Adipose tissue (tissue), 3 donors: Measurements from ENCODE around the gene ETFBKMT. TPM values are rescaled to one million over a fixed set of nuclear protein-coding genes. Genes with fewer than 3 reads are reported as not detected.

Experiments used
- H3K27ac ChIP-seq: one replicate; pipeline ENCODE4 v1.5.1; 2013; ENCODE audit warnings: low read depth, low read length
- WGBS, 3 donors: extraction: QIAGEN DNeasy Blood & Tissue Kit; methylation state at CpG; one replicate each; pipeline ENCODE4 v1.1.7; 2013; 5-methylcytosine and 5-hydroxymethylcytosine counted together
- polyA plus RNA-seq, 3 donors: library from polyadenylated mRNA; stranded (reverse); fragments of 200-250 nt; gene quantifications; one replicate each; pipeline ENCODE4 v1.2.3, GENCODE V29; 2013
- donor health status: healthy with polysubstance abuse.
- donor health status: Bipolar disorder and iron deficiency.
- donor health status: healthy.

The ETFBKMT gene, protein sequence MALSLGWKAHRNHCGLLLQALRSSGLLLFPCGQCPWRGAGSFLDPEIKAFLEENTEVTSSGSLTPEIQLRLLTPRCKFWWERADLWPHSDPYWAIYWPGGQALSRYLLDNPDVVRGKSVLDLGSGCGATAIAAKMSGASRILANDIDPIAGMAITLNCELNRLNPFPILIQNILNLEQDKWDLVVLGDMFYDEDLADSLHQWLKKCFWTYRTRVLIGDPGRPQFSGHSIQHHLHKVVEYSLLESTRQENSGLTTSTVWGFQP
- 1 to 10 TPM; 1.0 to 3.4 (median 2.1) TPM for polyA plus RNA-seq

- 2 to 4% (median 2%) methylated on average over 46 to 47 of the region's 47 CpGs for WGBS, 3 donors
Measured at GRCh38 chr12:31659087-31659942, at the start of gene ETFBKMT. TSS of gene ETFBKMT (plus strand) at chr12:31659688. CDS start at chr12:31661954, 2,266 bp downstream.

DNA sequence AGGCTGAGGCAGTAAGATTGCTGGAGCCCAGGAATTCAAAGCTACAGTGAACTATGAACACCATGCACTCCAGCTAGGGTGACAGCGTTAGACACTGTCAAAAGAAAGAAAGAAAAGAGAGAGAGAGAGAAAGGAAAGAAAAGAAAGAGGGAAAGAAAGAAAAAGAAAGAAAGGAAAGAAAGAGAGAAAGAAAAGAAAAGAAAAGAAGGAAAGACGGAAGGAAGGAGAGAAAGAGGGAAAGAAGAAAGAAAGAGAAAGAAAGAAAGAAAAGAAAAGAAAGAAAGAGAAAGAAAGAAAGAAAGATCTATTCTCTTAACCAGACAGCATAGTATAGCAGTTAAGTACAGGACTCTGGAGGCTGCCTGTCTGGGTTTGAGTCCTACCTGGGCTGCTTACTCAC, 46.7 kb upstream of the ETFBKMT start:
- no peak overlapping the region for H3K27ac ChIP-seq
- 87 to 91% (median 88%) methylated on average over 2 of the region's 2 CpGs for WGBS, 3 donors

More at GRCh38 chr12:31659087-31659942, at the start of gene ETFBKMT:
- peak within 1 kb of the TSS; percentile 30 for H3K27ac ChIP-seq

DNA sequence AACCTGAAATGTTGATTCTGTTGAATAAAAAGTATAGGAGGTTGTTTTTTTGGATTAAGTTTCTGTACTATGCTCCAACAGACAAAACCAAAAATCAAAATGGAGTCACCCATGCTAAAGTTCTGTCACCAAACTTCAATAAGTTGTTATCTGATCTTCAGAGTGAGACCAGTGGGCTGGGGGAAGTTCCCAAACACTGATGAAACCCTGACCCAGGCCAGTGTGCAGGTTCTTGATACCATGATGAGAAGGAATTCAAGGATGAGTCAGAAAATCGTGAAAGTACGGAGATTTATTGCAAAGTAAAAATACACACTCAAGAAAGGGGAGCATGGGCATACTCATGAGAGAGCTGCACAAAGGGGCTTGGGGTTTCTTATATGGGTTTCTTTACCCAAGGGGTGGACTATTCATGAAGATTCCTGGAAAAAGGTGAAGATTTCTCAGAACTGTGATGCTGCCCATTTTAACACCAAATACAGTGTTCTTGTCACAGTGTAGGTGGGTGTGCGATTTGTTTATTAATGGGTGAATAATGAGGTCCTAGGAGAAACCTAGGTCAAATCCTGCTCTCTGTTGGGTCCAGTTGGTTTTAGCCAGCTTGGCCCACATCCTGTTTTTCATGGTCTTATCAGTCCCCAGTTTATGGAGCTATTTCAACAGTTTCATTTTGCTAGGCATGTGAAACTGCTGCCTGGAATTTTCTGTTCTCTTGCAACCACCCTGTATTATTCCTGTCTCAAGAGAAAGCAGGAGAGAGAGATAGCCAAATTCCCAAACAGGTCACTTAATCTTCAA, 41.1 kb upstream of the ETFBKMT start:
- 81 to 93% (median 89%) methylated on average over 3 of the region's 3 CpGs for WGBS, 3 donors
- H3K27ac ChIP-seq, result no peak overlapping the region

GRCh38 chr12:31620311-31620710, 39.2 kb upstream of the ETFBKMT start:
- WGBS, 3 donors, result 67 to 100% (median 94%) methylated on average over 2 of the region's 2 CpGs
- no peak overlapping the region for H3K27ac ChIP-seq

DNA sequence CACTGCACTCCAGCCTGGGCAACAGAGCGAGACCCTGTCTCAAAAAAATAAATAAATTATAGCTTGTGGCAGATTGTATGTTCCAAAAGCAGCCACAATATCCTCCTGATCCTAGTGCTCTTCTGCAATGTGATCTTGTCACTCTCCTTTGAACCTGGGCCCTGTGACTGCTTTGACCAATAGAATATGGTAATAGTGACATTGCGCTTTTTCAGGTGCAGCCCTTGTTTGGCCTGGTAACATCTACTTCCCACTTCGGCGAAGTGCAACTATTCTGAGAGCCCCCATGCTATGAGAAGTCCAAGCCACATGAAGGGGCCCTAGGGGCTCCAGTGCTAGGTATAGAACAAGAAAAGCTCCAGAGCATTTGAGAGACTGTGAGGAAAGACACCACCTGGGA, 37.5 kb upstream of the ETFBKMT start:
- no peak overlapping the region for H3K27ac ChIP-seq
- WGBS, 3 donors, result 85 to 97% (median 94%) methylated on average over 4 of the region's 4 CpGs

DNA sequence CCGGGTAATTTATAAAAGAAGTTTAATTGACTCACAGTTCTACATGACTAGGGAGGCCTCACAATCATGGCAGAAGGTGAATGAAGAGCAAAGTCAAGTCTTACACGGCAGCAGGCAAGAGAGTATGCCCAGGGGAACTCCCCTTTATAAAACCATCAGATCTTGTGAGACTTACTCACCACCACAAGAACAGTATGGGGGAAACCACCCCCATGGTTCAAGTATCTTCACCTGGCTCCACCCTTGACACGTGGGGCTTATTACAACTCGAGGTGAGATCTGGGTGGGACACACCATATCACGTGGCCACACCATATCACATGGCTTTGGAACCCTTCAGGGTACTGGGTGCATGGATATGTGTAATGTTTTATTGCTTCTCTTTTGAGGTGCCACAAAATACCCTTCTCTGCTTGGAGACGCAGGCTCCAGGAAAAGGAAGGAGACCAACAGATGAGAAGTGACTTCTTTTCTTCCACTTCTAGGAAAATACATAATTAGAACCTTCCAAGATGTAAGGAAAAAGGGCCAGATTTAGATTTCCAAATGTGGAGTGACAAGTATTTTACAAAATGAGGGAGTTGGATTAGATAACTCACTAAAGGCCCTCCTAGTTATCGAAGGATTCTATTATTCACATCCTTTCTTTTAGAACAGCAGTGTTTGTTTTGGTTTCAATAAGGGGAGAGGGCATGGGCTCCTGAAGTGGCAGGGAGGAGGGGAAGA, 33.1 kb upstream of the ETFBKMT start:
- H3K27ac ChIP-seq, result no peak overlapping the region
- 80 to 90% (median 86%) methylated on average over 7 of the region's 7 CpGs for WGBS, 3 donors

DNA sequence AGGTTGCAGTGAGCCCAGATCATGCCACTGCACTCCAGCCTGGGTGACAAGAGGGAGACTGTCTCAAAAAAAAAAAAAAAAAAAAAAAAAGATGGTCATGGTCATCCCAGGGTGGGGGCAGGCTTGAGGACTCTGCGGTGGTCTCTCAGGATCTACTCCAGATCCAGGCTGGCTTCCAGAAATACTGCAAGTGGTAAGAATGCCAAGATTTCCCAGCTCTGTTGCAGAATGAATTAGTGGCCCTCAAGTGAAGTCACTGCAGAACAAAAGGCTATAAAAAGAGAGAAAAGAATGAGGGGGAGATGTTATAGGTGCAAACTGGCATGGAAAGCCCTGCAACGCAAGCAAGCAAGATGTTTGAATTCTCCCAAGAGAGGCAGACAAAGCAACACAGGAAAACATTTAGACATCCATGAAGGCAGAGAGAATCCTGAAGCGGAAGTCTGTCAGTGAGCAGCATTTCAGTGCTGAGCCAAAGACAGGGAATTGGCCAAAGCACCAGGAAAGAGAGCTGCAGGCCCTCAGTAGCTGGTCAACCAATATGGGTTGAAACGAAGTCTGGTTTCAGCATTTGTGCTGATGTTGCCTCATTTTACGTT, 31.9 kb upstream of the ETFBKMT start:
- WGBS, 3 donors, result 64 to 81% (median 67%) methylated on average over 5 of the region's 5 CpGs
- H3K27ac ChIP-seq, result no peak overlapping the region

DNA sequence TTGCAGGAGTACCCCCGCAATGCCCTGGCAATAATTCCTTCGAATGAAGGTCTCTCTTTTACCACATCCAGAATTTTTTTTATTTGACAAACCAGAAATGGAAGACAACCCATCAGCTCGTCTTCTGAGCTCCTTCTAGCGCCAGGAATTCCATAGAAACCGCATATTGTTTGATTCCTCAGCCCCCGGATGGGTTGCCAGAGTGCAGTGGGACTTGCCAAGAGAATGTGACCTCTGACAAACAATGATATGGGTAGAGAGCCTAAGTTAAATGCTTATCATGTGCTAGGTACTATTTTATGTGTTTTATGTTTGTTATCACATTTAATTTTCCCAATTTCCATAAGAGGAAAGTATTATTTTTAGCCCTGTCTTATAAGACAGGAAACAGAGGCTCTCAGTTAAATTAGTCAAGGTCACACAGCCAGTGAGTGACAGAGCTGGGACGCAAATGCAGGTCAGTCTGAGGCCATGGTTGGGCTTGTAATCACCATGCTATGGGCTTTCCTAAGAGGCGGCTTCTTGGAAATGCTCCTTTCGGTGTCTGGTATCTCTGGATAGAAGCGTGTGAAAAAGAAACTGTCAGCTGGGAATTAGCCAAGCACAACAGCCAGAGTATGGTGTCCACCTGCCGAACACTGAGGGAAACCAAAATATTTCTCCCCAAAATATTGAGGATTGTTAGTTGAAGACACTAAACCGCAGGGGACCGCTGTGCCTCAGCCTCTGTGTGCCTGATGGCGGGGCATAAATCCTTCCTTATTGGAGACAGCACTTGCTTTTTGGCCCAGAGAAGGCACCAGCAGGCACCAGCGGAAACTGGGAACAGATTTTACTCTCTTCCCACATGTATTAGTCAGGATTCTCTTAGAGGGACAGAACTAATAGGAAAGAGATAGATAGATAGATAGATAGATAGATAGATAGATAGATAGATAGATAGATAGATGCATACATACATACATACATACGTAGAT, 29.4 kb upstream of the ETFBKMT start:
- H3K27ac ChIP-seq, result no peak overlapping the region
- WGBS, 3 donors, result 48 to 57% (median 50%) methylated on average over 16 of the region's 16 CpGs

GRCh38 chr12:31631023-31631724, 28.3 kb upstream of the ETFBKMT start:
- 88 to 95% (median 95%) methylated on average over 6 of the region's 6 CpGs for WGBS, 3 donors
- no peak overlapping the region for H3K27ac ChIP-seq

DNA sequence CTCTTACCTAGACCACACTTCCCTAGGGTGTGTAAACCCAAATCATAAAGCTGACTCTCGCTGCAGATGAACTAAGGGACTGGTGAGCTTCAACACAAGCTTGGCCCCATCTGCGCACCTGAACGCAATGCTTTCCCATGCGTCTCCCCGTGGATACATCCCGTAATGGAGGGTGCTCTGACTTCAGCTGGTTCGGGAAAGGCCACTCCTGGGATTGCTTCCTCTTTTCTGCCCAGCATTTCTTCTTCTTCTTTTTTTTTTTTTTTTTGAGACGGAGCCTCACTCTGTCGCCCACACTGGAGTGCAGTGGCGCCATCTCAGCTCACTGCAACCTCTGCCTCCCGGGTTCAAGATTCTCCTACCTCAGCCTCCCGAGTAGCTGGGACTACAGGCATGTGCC, 27.7 kb upstream of the ETFBKMT start:
- H3K27ac ChIP-seq, result no peak overlapping the region

GRCh38 chr12:31633464-31633863, 26.0 kb upstream of the ETFBKMT start:
- WGBS, 3 donors, result 86 to 95% (median 93%) methylated on average over 4 of the region's 4 CpGs
- no peak overlapping the region for H3K27ac ChIP-seq

More for the DNA sequence above, 27.7 kb upstream of the ETFBKMT start:
- 79 to 97% (median 83%) methylated on average over 11 to 12 of the region's 12 CpGs for WGBS, 3 donors

DNA sequence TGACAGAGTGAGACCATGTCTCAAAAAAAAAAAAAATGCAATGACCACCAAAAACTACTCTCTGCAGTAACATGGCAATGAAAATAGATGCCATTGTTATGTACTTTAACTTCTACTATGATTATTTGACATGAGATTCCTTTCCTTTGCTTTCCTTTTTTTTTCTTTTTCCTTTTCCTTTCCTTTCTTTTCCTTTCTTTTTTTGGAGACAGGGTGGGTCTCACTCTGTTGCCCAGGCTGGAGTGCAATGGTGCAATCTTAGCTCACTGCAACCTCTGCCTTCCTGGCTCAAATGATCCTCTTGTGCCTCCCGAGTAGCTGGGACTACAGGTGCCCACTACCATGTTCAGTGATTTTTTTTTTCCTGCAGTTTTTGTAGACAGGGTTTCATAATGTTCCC, 24.9 kb upstream of the ETFBKMT start:
- H3K27ac ChIP-seq, result no peak overlapping the region
- 66 to 88% (median 79%) methylated on average over 1 of the region's 1 CpG for WGBS, 3 donors

DNA sequence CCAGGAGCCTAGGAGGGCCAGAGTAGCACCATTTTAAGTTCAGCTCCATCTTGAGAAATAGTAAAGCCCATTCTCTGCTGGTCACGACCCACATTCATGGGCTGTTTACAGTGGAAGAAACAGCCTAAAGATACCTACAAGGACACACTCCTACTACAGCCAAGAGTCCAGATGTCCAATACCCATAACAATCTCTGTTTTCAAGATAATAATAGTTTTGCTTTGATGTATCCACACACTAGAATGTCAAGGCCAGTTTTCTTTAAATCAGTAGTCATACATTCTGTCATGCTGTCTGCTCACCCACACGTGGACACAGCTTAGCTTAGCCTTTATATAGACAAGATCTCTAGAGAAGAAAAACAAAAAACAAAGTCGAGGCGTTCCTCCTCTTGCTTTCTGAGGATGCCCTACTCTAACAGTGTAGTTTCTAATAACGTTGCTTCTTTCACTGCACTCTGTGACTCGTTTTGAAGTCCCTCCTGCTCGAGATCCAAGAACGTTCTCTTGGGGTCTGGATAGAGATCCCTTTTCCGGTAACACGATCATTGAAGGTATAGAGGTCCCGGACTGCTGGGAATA, 17.9 kb upstream of the ETFBKMT start:
- no peak overlapping the region for H3K27ac ChIP-seq
- 37 to 77% (median 74%) methylated on average over 11 of the region's 11 CpGs for WGBS, 3 donors

DNA sequence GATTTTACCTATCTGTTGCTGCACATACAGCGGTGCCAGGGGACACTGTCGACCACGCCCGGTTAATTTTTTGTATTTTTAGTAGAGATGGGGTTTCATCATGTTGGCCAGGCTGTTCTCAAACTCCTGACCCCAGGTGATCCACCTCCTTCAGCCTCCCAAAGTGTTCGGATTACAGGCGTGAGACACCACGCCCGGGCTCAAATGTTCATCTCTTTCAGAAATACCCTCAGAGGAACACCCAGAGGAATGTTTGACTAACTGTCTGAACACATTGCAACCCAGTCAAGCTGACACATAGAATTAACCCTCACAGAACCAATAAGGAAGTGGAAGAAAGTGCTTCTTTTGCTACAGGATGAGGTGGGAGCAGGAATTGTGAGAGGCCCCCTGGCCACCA, 15.0 kb upstream of the ETFBKMT start:
- WGBS, 3 donors, result 82 to 87% (median 86%) methylated on average over 8 of the region's 8 CpGs

GRCh38 chr12:31645924-31646323, 13.6 kb upstream of the ETFBKMT start:
- 42 to 70% (median 43%) methylated on average over 5 of the region's 5 CpGs for WGBS, 3 donors
- H3K27ac ChIP-seq, result no peak overlapping the region

More for the DNA sequence above, 15.0 kb upstream of the ETFBKMT start:
- no peak overlapping the region for H3K27ac ChIP-seq

GRCh38 chr12:31647086-31647491, 12.4 kb upstream of the ETFBKMT start:
- WGBS, 3 donors, result 38 to 66% (median 43%) methylated on average over 7 of the region's 7 CpGs
- H3K27ac ChIP-seq, result no peak overlapping the region
